ENCODE results near the gene EIF2AK2.

EIF2AK2 gene

GRCh38 chr2:37148325-37148724 lies 8.5 kb downstream of the EIF2AK2 start:
- TF ChIP-seq PAX5 (IDR thresholded peaks at IDR 0.05; ENCODE audit: insufficient read depth, low read length, severe bottlenecking): no peak
- no peak for DNase-seq (ENCODE audit: insufficient read length, low spot score)
- FAIRE-seq: no peak

- FAIRE-seq (no peak), DNase-seq (ENCODE audit: insufficient read length, low spot score) (no peak)
- TF ChIP-seq POU2F2 (IDR thresholded peaks at IDR 0.05; ENCODE audit: low read depth, low read length) (no peak), PAX5 (IDR thresholded peaks at IDR 0.05; ENCODE audit: insufficient read depth, low read length, severe bottlenecking) (no peak), SPI1 (IDR thresholded peaks at IDR 0.05; ENCODE audit: low read depth, low read length) (no peak), POLR2AphosphoS5 (IDR thresholded peaks at IDR 0.05; ENCODE audit: low read depth, low read length) (no peak)
Observed at GRCh38 chr2:37146062-37146461, 10.7 kb downstream of the EIF2AK2 start.

GRCh38 chr2:37143974-37144373 lies 12.8 kb downstream of the EIF2AK2 start:
- FAIRE-seq (no peak), DNase-seq (ENCODE audit: insufficient read length, low spot score) (no peak)
- TF ChIP-seq SPI1 (IDR thresholded peaks at IDR 0.05; ENCODE audit: low read depth, low read length) (no peak), POLR2A (IDR thresholded peaks at IDR 0.05; ENCODE audit: low read depth, low read length) (no peak), POU2F2 (IDR thresholded peaks at IDR 0.05; ENCODE audit: low read depth, low read length) (no peak), POLR2AphosphoS5 (IDR thresholded peaks at IDR 0.05; ENCODE audit: low read depth, low read length) (no peak), PAX5 (IDR thresholded peaks at IDR 0.05; ENCODE audit: insufficient read depth, low read length, severe bottlenecking) (no peak), TAF1 (IDR thresholded peaks at IDR 0.05; ENCODE audit: low read depth, low read length) (no peak)

- FAIRE-seq: no peak
- no peak for DNase-seq (ENCODE audit: insufficient read length, low spot score)
- TF ChIP-seq PAX5 (IDR thresholded peaks at IDR 0.05; ENCODE audit: insufficient read depth, low read length, severe bottlenecking): no peak
- TF ChIP-seq POU2F2 (IDR thresholded peaks at IDR 0.05; ENCODE audit: low read depth, low read length): no peak
- TF ChIP-seq POLR2AphosphoS5 (IDR thresholded peaks at IDR 0.05; ENCODE audit: low read depth, low read length): no peak
- TF ChIP-seq POLR2A (IDR thresholded peaks at IDR 0.05; ENCODE audit: low read depth, low read length): no peak
- no peak for TF ChIP-seq TAF1 (IDR thresholded peaks at IDR 0.05; ENCODE audit: low read depth, low read length)
- TF ChIP-seq SPI1 (IDR thresholded peaks at IDR 0.05; ENCODE audit: low read depth, low read length): no peak
Observed at GRCh38 chr2:37142546-37142945, 14.2 kb downstream of the EIF2AK2 start.

GRCh38 chr2:37132914-37133313 lies 23.9 kb downstream of the EIF2AK2 start:
- no peak for TF ChIP-seq PAX5 (IDR thresholded peaks at IDR 0.05; ENCODE audit: insufficient read depth, low read length, severe bottlenecking)
- no peak for TF ChIP-seq SPI1 (IDR thresholded peaks at IDR 0.05; ENCODE audit: low read depth, low read length)
- TF ChIP-seq POLR2A (IDR thresholded peaks at IDR 0.05; ENCODE audit: low read depth, low read length): no peak
- no peak for TF ChIP-seq POLR2AphosphoS5 (IDR thresholded peaks at IDR 0.05; ENCODE audit: low read depth, low read length)
- TF ChIP-seq TAF1 (IDR thresholded peaks at IDR 0.05; ENCODE audit: low read depth, low read length): no peak
- no peak for TF ChIP-seq POU2F2 (IDR thresholded peaks at IDR 0.05; ENCODE audit: low read depth, low read length)
- DNase-seq (ENCODE audit: insufficient read length, low spot score) (no peak), FAIRE-seq (no peak)

GRCh38 chr2:37125416-37125815 lies 31.4 kb downstream of the EIF2AK2 start:
- no peak for FAIRE-seq

GRCh38 chr2:37119157-37119556 lies 37.6 kb downstream of the EIF2AK2 start:
- DNase-seq (ENCODE audit: insufficient read length, low spot score) (no peak), FAIRE-seq (no peak)
- TF ChIP-seq POU2F2 (IDR thresholded peaks at IDR 0.05; ENCODE audit: low read depth, low read length) (no peak), SPI1 (IDR thresholded peaks at IDR 0.05; ENCODE audit: low read depth, low read length) (no peak), POLR2AphosphoS5 (IDR thresholded peaks at IDR 0.05; ENCODE audit: low read depth, low read length) (no peak), POLR2A (IDR thresholded peaks at IDR 0.05; ENCODE audit: low read depth, low read length) (no peak), TAF1 (IDR thresholded peaks at IDR 0.05; ENCODE audit: low read depth, low read length) (no peak)

More at GRCh38 chr2:37125416-37125815, 31.4 kb downstream of the EIF2AK2 start:
- TF ChIP-seq POLR2AphosphoS5 (IDR thresholded peaks at IDR 0.05; ENCODE audit: low read depth, low read length) (no peak), PAX5 (IDR thresholded peaks at IDR 0.05; ENCODE audit: insufficient read depth, low read length, severe bottlenecking) (no peak), POLR2A (IDR thresholded peaks at IDR 0.05; ENCODE audit: low read depth, low read length) (no peak), TAF1 (IDR thresholded peaks at IDR 0.05; ENCODE audit: low read depth, low read length) (no peak), SPI1 (IDR thresholded peaks at IDR 0.05; ENCODE audit: low read depth, low read length) (no peak), POU2F2 (IDR thresholded peaks at IDR 0.05; ENCODE audit: low read depth, low read length) (no peak)
- DNase-seq (ENCODE audit: insufficient read length, low spot score): no peak

- no peak for DNase-seq (ENCODE audit: insufficient read length, low spot score)
- no peak for TF ChIP-seq SPI1 (IDR thresholded peaks at IDR 0.05; ENCODE audit: low read depth, low read length)
- no peak for TF ChIP-seq POLR2A (IDR thresholded peaks at IDR 0.05; ENCODE audit: low read depth, low read length)
- TF ChIP-seq POU2F2 (IDR thresholded peaks at IDR 0.05; ENCODE audit: low read depth, low read length): no peak
- no peak for TF ChIP-seq PAX5 (IDR thresholded peaks at IDR 0.05; ENCODE audit: insufficient read depth, low read length, severe bottlenecking)
- TF ChIP-seq POLR2AphosphoS5 (IDR thresholded peaks at IDR 0.05; ENCODE audit: low read depth, low read length): no peak
- TF ChIP-seq TAF1 (IDR thresholded peaks at IDR 0.05; ENCODE audit: low read depth, low read length): no peak
- no peak for FAIRE-seq
Observed at GRCh38 chr2:37117566-37117965, 39.2 kb downstream of the EIF2AK2 start.

GRCh38 chr2:37111958-37112357 lies 44.8 kb downstream of the EIF2AK2 start:
- DNase-seq (ENCODE audit: insufficient read length, low spot score) (no peak), FAIRE-seq (no peak)
- TF ChIP-seq POLR2AphosphoS5 (IDR thresholded peaks at IDR 0.05; ENCODE audit: low read depth, low read length) (no peak), PAX5 (IDR thresholded peaks at IDR 0.05; ENCODE audit: insufficient read depth, low read length, severe bottlenecking) (no peak), POU2F2 (IDR thresholded peaks at IDR 0.05; ENCODE audit: low read depth, low read length) (no peak), SPI1 (IDR thresholded peaks at IDR 0.05; ENCODE audit: low read depth, low read length) (no peak), POLR2A (IDR thresholded peaks at IDR 0.05; ENCODE audit: low read depth, low read length) (no peak)

GRCh38 chr2:37110306-37111212 lies 46.2 kb downstream of the EIF2AK2 start:
- no peak for DNase-seq (ENCODE audit: insufficient read length, low spot score)
- TF ChIP-seq POLR2A (IDR thresholded peaks at IDR 0.05; ENCODE audit: low read depth, low read length): no peak
- TF ChIP-seq POLR2AphosphoS5 (IDR thresholded peaks at IDR 0.05; ENCODE audit: low read depth, low read length): no peak
- TF ChIP-seq PAX5 (IDR thresholded peaks at IDR 0.05; ENCODE audit: insufficient read depth, low read length, severe bottlenecking): no peak
- no peak for TF ChIP-seq POU2F2 (IDR thresholded peaks at IDR 0.05; ENCODE audit: low read depth, low read length)
- TF ChIP-seq SPI1 (IDR thresholded peaks at IDR 0.05; ENCODE audit: low read depth, low read length): no peak
- TF ChIP-seq TAF1 (IDR thresholded peaks at IDR 0.05; ENCODE audit: low read depth, low read length): no peak
- no peak for FAIRE-seq
